HG03565 (cell line): ENCODE measurements around the gene DUSP9.

Experiments used
- ATAC-seq: cut with Tn5 transposase; IDR thresholded peaks from one replicate; pipeline ENCODE4 v1.9.1; 2021; ENCODE audit warnings: mild to moderate bottlenecking, moderate library complexity; ENCODE audit not compliant: unreplicated experiment

Gene DUSP9

DNA sequence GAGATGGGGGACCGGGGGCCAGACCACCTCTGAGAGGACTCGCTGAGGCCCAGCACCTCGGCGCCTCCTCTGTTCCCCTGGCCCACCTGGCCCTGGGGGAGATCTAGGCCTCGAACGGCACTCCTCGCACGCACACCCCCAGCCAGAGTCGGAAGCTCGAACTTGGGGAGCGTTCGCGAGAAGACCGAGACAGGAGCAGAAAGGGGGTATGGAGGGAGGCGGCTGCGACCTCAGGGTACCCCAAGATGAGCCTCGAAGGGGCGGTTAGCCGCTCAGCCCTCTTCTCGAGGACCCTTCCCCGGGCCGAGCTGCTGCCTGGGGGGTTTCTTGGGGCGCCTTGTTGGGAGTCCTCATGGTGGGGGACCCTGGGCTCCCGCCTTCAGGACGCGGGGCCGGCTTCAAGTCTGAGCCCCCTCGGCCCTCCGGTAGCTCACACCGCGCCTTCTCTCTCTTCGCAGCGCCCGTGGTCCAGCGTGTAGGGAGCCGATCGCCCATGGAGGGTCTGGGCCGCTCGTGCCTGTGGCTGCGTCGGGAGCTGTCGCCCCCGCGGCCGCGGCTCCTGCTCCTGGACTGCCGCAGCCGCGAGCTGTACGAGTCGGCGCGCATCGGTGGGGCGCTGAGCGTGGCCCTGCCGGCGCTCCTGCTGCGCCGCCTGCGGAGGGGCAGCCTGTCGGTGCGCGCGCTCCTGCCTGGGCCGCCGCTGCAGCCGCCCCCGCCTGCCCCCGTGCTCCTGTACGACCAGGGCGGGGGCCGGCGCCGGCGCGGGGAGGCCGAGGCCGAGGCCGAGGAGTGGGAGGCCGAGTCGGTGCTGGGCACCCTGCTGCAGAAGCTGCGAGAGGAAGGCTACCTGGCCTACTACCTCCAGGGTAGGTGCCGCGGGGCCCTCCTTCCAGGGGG, 706 bp downstream of the DUSP9 start:
- ATAC-seq = no peak

DNA sequence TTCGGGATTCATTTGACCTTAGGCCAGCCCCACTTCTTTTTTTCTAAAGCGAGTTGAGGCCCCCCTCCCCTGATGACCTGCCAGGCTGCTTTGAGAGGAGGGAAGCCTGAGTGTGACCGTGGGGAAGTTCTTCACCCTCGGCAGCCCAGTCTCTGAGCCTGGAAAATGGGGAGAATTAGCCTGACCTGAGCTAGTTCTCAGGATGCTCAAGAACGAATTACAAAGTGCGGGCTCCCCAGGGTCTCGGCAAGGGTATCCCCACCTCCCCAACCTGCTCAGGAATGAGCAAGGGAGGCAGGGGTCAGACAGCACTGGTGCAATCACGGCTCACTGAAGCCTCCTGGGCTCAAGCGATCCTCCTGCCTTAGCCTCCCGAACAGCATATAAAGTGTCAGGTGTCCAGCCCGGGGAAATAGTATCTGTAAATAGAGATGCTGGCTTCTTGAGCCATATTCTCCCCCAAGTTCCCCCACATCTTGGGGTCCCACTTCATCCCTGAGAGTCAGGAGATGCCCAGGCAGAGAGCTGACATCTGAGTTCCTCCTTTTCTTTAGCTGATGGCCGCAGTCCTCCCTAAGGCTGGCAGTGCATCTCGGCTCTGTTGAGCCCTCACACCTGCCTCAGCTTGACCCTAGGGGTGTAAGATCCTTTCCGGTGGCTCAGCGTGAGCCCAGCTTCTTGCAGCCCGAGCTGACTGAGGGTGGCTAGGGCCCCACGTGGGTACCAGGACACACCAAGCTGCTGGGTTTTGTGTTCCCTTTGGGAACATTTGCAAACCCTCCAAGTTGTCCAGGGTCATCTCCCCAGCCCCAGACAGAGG, 1.6 kb downstream of the DUSP9 start:
- ATAC-seq = no peak

DNA sequence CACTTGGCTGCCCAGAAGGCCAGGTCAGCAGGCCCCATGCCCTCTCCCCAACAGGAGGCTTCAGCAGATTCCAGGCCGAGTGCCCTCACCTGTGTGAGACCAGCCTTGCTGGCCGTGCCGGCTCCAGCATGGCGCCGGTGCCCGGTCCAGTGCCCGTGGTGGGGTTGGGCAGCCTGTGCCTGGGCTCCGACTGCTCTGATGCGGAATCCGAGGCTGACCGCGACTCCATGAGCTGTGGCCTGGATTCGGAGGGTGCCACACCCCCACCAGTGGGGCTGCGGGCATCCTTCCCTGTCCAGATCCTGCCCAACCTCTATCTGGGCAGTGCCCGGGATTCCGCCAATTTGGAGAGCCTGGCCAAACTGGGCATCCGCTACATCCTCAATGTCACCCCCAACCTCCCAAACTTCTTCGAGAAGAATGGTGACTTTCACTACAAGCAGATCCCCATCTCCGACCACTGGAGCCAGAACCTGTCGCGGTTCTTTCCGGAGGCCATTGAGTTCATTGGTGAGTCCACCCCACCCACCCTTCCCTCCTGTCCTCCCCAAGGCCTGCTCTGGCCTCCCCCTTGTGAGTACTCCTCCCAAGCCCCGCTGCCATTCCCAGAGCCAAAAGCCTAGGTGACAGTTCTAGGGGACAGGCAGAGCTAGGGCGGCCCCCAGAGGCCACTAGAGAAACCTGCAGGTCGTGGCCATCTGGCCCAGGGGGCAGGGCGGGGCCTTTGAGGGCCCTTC, 2.3 kb downstream of the DUSP9 start:
- ATAC-seq = no peak

DNA sequence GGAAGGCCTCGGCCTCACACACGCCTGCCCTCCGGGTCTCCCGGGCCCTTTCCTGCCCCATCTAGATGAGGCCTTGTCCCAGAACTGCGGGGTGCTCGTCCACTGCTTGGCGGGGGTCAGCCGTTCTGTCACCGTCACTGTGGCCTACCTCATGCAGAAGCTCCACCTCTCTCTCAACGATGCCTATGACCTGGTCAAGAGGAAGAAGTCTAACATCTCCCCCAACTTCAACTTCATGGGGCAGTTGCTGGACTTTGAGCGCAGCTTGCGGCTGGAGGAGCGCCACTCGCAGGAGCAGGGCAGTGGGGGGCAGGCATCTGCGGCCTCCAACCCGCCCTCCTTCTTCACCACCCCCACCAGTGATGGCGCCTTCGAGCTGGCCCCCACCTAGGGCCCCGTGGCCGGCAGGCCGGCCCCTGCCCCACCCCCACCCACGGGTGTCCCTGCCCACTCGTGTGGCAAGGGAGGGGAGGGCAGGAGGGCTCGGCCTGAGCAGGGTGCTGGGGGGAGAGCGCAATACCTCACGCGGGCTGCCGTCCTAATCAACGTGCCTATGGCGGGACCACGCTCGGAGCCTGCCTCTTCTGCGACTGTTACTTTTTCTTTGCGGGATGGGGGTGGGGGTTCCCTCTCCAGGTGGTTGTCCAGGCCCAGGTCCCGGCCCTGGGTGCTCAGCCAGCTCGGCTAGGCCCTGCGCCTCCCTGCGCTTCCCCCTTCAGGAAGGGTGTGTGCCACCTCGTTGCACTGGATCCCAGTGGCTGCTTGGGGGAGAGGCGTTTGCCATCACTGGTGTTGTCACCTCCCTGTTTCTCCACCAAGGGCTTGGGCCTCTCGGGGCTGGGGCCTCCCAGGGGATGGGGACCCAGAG, 3.1 kb downstream of the DUSP9 start:
- no peak for ATAC-seq

DNA sequence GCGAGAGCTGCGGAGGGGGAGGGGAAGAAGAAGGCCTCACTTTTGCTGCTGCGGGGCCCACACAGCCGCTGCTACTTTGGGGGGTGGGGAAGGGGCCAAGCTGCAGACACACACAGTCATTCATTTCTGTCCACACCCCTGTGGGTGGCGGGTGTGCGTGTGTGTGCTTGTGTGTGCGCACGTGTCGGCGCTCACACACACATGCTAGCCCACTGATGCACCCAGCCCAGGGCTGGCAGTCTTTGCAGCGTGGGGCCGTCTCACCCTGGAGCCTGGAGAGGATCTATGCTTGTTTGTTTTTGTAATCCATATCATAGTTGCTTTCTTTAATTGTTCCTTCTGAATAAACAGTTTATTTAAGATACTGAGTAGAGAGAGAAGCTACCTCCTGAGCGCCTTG, 4.0 kb downstream of the DUSP9 start:
- ATAC-seq = no peak

DNA sequence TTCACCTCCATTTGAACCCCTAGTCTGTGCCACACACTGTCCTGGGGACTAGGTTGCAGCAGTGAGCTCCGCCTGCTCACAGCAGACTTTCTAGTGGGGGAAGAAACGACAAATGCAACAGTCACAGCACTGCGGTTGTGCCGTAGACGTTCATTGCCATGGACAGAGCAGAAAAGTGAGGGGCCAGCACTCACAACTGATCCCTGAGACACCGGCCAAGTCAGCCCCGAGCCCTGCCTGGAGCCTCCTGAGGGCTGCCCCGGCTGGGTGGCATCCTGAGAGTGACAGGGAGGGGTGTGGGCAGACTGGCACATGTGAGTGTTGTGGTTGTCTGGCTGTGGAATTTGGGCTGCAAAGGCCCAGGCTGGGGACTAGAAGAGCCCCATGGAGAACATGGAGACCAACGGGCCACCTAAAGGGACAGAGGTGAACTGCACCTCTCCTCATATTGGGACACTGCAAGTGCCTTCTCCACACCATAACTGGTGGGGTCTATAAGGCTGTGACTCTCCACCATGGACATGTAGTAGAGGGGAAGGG, 4.6 kb downstream of the DUSP9 start:
- no peak for ATAC-seq

DNA sequence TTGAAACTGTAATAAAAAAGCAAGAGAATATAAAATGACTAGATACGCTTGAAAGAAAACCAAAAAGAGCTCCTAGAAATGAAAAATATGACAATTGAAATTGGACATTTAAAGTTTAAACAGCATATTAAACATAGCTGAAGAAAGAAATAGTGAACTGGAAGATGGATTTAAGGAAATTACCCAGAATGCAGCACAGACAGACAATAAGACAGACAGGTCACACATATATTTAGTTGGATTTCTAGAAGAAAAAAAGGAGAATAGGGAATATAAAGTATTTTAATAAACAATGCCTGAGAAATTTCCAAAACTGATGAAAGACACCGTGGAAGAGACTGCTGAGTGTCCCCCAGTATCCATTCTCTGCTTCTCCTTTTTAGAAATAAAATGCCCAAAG, 6.6 kb downstream of the DUSP9 start:
- no peak for ATAC-seq

DNA sequence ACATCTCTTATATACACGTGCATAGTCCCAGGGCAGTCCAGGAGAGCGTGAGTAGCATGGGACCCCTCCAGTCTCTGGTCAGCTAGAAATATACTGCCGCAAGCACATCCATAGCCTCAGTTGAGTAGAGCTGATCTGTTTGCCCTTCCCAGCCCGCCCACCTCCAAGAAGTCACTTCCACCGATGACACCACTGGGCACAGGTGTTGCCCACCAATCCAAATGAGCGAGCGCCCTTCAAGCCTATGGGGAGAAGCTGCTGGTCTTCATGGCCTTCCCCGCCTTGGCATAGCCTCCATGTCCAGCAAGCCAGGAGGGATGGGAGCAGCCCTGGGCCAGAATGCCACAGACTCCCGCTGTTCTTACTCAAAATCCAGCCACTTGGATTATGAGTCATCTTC, 10.2 kb downstream of the DUSP9 start:
- no peak for ATAC-seq

DNA sequence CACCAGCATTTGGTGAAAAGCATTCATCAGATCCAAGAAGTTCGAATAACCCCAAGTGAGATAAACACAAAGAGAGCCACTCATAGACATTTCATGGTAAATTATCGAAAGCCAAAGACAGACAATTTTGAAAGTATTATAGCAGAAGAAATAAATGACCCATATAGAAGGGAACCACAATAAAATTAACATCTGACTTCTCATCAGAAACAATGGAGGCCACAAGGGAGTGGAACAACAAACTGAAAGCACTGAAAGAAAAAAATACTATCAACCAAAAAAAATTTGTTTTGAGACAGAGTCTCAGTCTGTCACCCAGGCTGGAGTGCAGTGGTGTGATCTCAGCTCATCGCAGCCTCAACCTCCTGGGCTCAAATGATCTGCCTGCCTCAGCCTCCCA, 12.3 kb downstream of the DUSP9 start:
- ATAC-seq = no peak

DNA sequence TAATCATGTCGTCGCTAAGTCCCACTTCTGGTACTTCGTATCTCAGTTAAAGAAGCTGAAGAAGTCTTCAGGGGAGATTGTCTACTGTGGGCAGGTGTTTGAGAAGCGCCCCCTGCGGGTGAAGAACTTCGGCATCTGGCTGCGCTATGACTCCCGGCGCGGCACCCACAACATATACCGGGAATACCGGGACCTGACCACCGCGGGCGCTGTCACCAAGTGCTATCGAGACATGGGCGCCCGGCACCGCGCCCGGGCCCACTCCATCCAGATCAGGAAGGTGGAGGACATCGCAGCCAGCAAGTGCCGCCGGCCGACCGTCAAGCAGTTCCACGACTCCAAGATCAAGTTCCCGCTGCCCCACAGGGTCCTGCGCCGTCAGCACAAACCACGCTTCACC, 15.3 kb downstream of the DUSP9 start:
- no peak for ATAC-seq

DNA sequence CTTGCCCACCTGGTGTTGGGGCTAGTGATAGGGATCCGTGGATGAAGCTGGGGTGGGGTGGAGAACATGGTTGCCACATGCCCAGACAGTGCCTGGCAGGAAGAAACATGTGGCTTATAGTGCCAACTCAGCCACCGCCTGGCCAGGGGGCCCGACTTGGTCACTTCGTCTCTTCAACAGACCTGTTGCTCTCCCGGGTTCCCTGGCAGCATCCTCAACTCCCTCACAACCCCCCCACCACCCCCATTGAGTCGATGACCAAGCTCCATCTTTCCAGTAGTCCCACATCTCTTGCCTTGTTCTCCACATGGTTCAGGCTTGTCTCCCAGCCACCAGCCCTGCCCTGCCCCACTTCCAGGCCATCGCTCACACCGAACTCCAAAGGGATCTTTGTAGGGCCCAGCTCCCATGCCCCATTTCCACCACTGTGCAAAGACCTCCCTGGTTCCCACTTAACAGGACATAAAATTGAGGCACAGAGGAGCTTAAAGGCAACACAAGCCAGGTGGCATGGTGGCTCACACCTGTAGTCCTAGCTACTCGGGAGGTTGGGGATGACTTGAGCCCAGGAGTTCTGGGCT, 18.8 kb downstream of the DUSP9 start:
- no peak for ATAC-seq

DNA sequence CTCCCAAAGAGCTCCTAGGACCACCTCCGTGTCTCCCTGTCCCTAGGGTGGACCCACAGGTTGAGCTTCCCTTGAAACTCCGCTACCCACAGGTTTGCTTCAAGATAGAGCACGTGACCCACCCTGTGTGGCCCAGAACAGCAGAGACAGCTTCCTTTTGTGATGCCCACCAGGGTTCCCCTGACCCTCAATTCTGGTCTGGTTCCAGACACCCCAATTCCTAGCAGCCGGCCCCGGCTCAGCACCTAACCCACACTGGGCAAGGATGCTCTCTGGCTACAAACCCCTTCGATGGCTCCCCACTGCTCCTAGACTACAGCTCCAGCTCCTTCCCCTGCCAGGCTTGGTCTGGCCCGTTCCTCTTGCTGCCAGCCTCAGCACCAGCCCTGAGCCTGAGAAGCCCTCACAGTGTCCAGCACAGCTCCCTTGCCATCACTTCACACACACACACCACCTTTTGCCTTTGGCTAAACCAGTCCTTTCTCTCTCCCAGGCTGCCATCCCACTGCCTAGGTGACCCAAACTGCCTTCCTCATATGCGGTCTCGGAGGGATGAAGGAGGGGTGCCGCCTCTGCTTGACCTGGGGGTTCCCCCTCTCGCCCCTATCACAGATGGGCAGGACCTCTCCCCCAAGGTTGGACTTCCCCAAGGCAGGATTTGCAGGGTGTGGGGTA, 20.4 kb downstream of the DUSP9 start:
- ATAC-seq = no peak

DNA sequence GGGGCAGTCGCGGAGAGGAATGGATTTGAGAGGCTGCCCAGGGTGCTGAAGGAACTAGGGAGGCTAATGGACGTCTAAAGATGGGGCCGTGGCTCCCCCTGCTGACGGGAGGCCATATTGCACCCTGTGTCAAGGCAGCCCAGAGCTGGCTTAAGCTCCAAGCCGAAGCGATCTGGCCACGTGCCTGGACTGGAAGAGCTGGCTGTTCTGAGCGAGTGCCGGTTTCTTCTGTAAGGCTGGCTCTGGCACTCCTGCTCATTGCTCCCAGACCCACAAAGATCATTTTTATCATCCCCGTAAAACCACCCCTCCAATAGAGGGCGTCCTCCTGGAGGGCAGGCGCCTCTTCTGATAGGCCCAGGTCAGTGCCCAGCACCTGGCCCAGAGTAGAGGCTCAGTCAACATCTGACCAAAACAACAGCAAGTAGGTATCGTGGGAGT, 21.0 kb downstream of the DUSP9 start:
- no peak for ATAC-seq

DNA sequence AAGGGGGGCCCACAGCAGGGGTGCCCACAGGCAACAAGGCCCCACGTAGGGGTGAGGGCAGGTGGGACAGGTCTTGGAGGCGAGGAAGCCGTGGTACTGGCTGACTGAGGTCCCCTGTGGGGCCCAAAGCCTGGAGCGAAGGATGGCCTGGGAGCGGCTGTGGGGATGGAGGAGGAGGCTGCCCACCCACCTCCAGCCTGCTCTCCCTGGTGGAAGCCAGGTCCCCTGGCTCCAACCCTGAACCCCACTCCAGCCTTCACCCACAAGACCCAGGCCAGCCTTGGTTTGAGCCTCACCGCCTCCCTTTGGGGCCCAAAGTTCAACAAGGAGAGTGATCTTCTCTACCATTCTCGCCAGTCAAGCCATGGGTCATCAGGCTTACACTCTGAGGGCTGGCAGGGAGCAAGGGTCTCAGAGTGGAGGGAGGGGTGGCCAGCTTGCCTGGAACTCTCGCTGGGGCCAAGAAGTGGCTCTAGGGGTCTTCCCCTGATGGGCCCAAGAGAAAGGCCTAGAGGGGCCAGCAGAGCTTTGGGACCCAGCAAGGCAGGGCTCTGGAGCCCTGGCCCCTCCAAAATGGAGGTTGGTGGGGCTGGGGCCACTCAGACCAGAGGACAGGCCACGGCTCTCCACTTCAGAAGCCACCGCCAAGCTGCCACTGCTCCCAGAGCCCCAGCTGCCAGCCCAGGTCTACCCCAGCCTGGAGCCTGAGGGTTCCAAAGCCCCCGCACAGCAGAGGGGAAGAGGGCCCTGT, 21.6 kb downstream of the DUSP9 start:
- no peak for ATAC-seq

DNA sequence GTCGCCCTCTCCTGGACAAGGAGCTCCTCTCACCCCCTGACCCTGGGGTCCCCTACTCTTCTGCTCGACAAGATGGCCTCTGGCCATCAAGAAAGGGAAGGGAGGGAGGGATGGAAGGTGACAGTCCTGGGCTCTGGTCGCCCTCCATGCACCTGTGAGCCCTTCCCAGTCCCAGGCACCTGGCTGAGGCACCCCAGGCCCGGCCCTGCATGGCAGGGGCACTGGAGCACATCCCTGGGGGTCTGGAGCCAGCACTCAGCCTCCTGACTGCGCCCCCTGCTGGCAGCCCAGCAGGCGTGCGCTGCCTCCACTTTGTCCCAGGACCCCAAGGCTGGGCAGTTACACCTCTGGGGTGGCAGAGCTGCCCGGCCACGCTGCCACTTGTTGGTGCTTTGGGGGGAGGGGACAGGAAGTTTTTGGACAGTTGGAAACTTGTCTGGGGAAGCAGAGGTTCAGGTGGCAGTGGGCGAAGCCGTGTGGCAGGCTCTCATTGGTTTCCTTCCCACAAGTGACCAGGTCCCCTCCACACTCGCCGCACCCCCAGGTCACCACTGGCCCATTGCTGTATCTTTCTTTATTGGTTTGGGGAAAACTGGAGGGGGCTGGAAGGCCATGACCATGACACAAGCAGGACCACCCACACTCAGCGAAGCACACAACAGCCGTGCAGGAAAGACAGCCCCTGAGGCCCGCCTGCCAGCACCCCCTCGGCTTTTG, 22.3 kb downstream of the DUSP9 start:
- ATAC-seq = no peak

DNA sequence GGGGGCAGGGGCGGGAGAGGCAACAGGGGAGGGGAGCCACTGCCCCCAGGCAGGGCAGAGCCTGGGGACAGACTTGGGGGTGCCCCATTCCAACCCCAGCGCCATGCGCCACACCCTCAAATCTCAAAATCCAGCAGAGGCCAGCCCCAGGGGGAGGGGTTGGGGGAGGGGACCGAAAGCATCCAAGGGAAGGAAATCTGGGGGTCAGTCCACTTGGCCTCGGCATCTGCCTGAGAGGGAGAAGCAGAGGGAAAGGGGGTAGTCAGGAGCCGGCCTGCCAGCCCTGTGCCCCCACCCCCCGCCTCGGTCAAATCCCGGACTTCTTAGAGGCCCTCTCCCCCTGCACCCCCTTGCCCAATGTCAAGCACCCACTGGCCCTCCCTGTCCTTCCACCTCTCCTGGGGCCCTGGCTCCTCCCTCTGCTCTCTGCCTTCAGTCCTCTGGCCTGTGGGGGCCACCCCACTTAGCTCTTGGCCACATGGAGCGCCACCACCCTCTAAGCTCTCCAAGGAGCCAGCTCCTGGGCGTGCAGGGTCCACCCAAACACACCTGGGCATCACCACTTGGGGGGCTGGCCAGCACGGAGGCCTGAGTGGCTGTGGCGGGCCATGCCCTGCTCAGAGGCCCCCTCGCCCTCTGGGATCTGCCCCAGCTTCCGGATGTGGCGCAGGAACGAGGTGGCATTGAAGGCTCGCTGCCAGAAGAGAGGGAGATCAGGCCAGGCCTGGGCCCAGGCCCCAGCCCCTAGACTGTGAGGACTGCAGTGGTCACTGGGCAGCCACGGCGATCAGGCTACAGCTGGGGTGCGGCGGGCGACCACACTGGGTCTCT, 23.1 kb downstream of the DUSP9 start:
- ATAC-seq = no peak
